ENCODE results near the gene MYO16.
"Not testable (repeated sequence)": the region's sequence is repeated elsewhere in the genome, so short reads cannot be mapped to it uniquely, and the experiment has no call there.

The MYO16 gene

GRCh38 chr13:108878732-108879131 is 249.3 kb downstream of the MYO16 start:
- H3K4me3 ChIP-seq (ENCODE audit: low read depth, low read length): no peak overlapping the region
- no peaks in the 10 kb centered on the region for H3K36me3 ChIP-seq (ENCODE audit: control insufficient read depth, insufficient read depth, low read length)
- H3K27me3 ChIP-seq (ENCODE audit: control insufficient read depth, insufficient read depth, low read length): no peaks in the 10 kb centered on the region
- no peak overlapping the region for H3K27ac ChIP-seq (ENCODE audit: low read depth, low read length)
- H3K4me1 ChIP-seq (ENCODE audit: control insufficient read depth, insufficient read depth, low read length): no peaks in the 10 kb centered on the region
- no peak overlapping the region for H3K9ac ChIP-seq (ENCODE audit: low read depth, low read length)
- H3K9me3 ChIP-seq (ENCODE audit: control insufficient read depth, insufficient read depth, low read length): no peaks in the 10 kb centered on the region

DNA sequence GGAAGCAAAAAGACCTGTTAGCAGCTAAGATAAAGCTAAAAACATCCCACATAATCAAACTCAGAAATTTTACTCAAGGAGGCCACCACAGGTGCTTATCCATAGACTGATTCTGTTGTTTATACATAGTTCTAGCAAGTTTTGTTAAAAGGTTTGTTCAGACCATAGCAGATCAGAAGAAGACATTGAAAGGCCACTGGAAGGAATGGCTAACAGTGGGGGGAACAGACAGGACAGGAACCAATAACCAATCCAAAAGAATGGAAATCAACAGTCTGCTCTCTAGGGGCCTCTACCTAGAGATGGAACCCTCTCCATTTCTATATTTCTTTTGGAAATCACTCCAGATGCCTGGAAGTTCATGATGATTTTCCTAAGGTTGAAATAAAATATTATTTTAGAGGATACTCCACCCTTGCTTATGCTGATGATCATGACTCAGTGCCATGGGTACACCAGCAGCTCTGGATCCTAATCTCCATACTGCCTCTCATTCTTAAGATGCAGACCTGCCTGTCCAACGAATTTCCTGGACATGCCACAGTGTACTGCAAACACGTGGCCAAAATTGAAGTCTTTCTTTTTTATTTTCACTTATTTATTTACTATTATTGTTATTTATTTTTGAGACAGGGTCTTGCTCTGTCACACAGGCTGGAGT is 260.0 kb downstream of the MYO16 start:
- no peaks in the 10 kb centered on the region for H3K36me3 ChIP-seq (ENCODE audit: control insufficient read depth, insufficient read depth, low read length)
- no peak overlapping the region for H3K4me3 ChIP-seq (ENCODE audit: low read depth, low read length)
- H3K9ac ChIP-seq (ENCODE audit: low read depth, low read length): no peak overlapping the region
- no peaks in the 10 kb centered on the region for H3K9me3 ChIP-seq (ENCODE audit: control insufficient read depth, insufficient read depth, low read length)
- no peaks in the 10 kb centered on the region for H3K27me3 ChIP-seq (ENCODE audit: control insufficient read depth, insufficient read depth, low read length)
- H3K27ac ChIP-seq (ENCODE audit: low read depth, low read length): no peak overlapping the region
- no peaks in the 10 kb centered on the region for H3K4me1 ChIP-seq (ENCODE audit: control insufficient read depth, insufficient read depth, low read length)

GRCh38 chr13:108895220-108895704 is 265.9 kb downstream of the MYO16 start:
- Histone ChIP-seq H3K27ac (ENCODE audit: low read depth, low read length) (no peak overlapping the region), H3K9me3 (ENCODE audit: control insufficient read depth, insufficient read depth, low read length) (peaks cover 6% of the 10 kb centered on the region; the same call in 1 of the 2 replicates), H3K4me1 (ENCODE audit: control insufficient read depth, insufficient read depth, low read length) (no peaks in the 10 kb centered on the region), H3K27me3 (ENCODE audit: control insufficient read depth, insufficient read depth, low read length) (no peaks in the 10 kb centered on the region), H3K4me3 (ENCODE audit: low read depth, low read length) (no peak overlapping the region), H3K36me3 (ENCODE audit: control insufficient read depth, insufficient read depth, low read length) (no peaks in the 10 kb centered on the region), H3K9ac (ENCODE audit: low read depth, low read length) (no peak overlapping the region)

- H3K9ac ChIP-seq (ENCODE audit: low read depth, low read length): no peak overlapping the region
- no peaks in the 10 kb centered on the region for H3K4me1 ChIP-seq (ENCODE audit: control insufficient read depth, insufficient read depth, low read length)
- no peak overlapping the region for H3K4me3 ChIP-seq (ENCODE audit: low read depth, low read length)
- no peaks in the 10 kb centered on the region for H3K27me3 ChIP-seq (ENCODE audit: control insufficient read depth, insufficient read depth, low read length)
- H3K9me3 ChIP-seq (ENCODE audit: control insufficient read depth, insufficient read depth, low read length): peaks cover 6% of the 10 kb centered on the region; the same call in 1 of the 2 replicates
- H3K27ac ChIP-seq (ENCODE audit: low read depth, low read length): no peak overlapping the region
- no peaks in the 10 kb centered on the region for H3K36me3 ChIP-seq (ENCODE audit: control insufficient read depth, insufficient read depth, low read length)
Measured at GRCh38 chr13:108897955-108898354, 268.5 kb downstream of the MYO16 start.

DNA sequence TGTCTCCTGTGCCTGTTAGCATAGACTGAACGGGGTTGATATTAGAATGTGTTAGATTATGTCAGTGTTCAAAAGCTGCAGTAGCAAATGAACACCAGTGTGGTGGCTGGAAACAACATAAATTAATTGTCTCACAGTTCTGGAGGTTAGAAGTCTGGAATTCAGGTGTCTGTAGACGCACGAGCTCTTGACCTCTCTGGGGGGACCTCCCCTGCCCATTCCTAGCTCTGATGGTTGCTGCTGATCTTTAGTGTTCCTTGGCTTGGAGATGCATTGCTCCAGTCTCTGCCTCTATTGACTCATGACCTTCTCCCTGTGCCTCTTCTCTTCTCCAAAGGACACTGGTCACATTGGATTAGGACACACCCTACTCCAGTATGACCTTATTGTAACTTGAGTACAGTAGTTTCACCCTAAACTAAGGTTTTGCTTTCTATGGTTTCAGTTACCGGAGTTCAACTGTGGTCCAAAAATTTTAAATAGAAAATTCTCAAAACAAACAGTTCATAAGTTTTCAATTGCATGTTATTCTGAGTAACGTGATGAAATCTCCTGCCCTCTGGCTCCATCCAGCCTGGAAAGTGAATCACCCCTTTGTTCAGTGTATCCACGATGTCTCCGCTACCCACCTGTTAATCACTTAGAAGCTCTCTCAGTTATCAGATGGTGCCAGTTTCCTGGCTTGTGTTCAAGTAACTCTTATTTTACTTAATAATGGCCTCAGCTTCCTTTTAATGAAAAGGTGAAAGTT is 273.2 kb downstream of the MYO16 start:
- no peaks in the 10 kb centered on the region for H3K27me3 ChIP-seq (ENCODE audit: control insufficient read depth, insufficient read depth, low read length)
- H3K4me1 ChIP-seq (ENCODE audit: control insufficient read depth, insufficient read depth, low read length): no peaks in the 10 kb centered on the region
- no peaks in the 10 kb centered on the region for H3K36me3 ChIP-seq (ENCODE audit: control insufficient read depth, insufficient read depth, low read length)
- no peak overlapping the region for H3K4me3 ChIP-seq (ENCODE audit: low read depth, low read length)
- H3K27ac ChIP-seq (ENCODE audit: low read depth, low read length): no peak overlapping the region
- no peak overlapping the region for H3K9ac ChIP-seq (ENCODE audit: low read depth, low read length)
- H3K9me3 ChIP-seq (ENCODE audit: control insufficient read depth, insufficient read depth, low read length): peaks cover 6% of the 10 kb centered on the region; the same call in 1 of the 2 replicates

- Histone ChIP-seq H3K27ac (ENCODE audit: low read depth, low read length) (no peak overlapping the region), H3K36me3 (ENCODE audit: control insufficient read depth, insufficient read depth, low read length) (no peaks in the 10 kb centered on the region), H3K9me3 (ENCODE audit: control insufficient read depth, insufficient read depth, low read length) (peaks cover 6% of the 10 kb centered on the region; the same call in 1 of the 2 replicates), H3K27me3 (ENCODE audit: control insufficient read depth, insufficient read depth, low read length) (no peaks in the 10 kb centered on the region), H3K4me3 (ENCODE audit: low read depth, low read length) (no peak overlapping the region), H3K9ac (ENCODE audit: low read depth, low read length) (no peak overlapping the region), H3K4me1 (ENCODE audit: control insufficient read depth, insufficient read depth, low read length) (no peaks in the 10 kb centered on the region)
Measured at GRCh38 chr13:108903613-108904012, 274.2 kb downstream of the MYO16 start.

GRCh38 chr13:108911807-108912206 is 282.4 kb downstream of the MYO16 start:
- Histone ChIP-seq H3K4me1 (ENCODE audit: control insufficient read depth, insufficient read depth, low read length) (peaks cover 14% of the 10 kb centered on the region), H3K9me3 (ENCODE audit: control insufficient read depth, insufficient read depth, low read length) (no peaks in the 10 kb centered on the region), H3K36me3 (ENCODE audit: control insufficient read depth, insufficient read depth, low read length) (no peaks in the 10 kb centered on the region), H3K27ac (ENCODE audit: low read depth, low read length) (no peak overlapping the region), H3K4me3 (ENCODE audit: low read depth, low read length) (no peak overlapping the region), H3K27me3 (ENCODE audit: control insufficient read depth, insufficient read depth, low read length) (no peaks in the 10 kb centered on the region), H3K9ac (ENCODE audit: low read depth, low read length) (no peak overlapping the region)

DNA sequence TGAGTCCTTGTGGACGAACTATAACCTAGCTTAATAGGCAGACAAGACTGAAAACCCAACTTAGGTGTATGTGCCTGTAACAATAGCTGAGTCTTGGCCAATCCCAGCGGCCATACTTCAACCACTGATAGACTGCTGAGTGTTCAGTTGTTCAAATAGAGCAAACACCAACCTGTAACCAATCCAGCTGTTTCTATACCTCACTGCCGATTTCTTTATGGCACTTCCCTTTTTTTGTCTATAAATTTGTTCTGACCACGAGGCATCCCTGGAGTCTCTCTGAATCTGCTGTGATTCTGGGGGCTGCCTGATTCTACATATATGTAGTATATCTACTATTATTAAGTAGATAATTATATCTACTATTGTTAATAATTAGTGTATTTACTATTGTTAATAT is 284.3 kb downstream of the MYO16 start:
- not testable (repeated sequence) for H3K36me3 ChIP-seq (ENCODE audit: control insufficient read depth, insufficient read depth, low read length); H3K27ac ChIP-seq (ENCODE audit: low read depth, low read length); H3K9ac ChIP-seq (ENCODE audit: low read depth, low read length); H3K9me3 ChIP-seq (ENCODE audit: control insufficient read depth, insufficient read depth, low read length); H3K27me3 ChIP-seq (ENCODE audit: control insufficient read depth, insufficient read depth, low read length); H3K4me3 ChIP-seq (ENCODE audit: low read depth, low read length)
- H3K4me1 ChIP-seq (ENCODE audit: control insufficient read depth, insufficient read depth, low read length): peaks cover 14% of the 10 kb centered on the region

- peaks cover 14% of the 10 kb centered on the region for H3K4me1 ChIP-seq (ENCODE audit: control insufficient read depth, insufficient read depth, low read length)
- H3K27me3 ChIP-seq (ENCODE audit: control insufficient read depth, insufficient read depth, low read length): no peaks in the 10 kb centered on the region
- no peak overlapping the region for H3K4me3 ChIP-seq (ENCODE audit: low read depth, low read length)
- H3K36me3 ChIP-seq (ENCODE audit: control insufficient read depth, insufficient read depth, low read length): no peaks in the 10 kb centered on the region
- H3K27ac ChIP-seq (ENCODE audit: low read depth, low read length): peak overlapping the region; percentile 81
- H3K9ac ChIP-seq (ENCODE audit: low read depth, low read length): peak overlapping the region; percentile 18; the same call in 1 of the 2 replicates
- H3K9me3 ChIP-seq (ENCODE audit: control insufficient read depth, insufficient read depth, low read length): no peaks in the 10 kb centered on the region
Measured at GRCh38 chr13:108915095-108915633, 285.8 kb downstream of the MYO16 start.

GRCh38 chr13:108915634-108916512 is 286.5 kb downstream of the MYO16 start:
- peak overlapping the region; percentile 81 for H3K27ac ChIP-seq (ENCODE audit: low read depth, low read length)
- H3K4me1 ChIP-seq (ENCODE audit: control insufficient read depth, insufficient read depth, low read length): peaks cover 14% of the 10 kb centered on the region
- H3K27me3 ChIP-seq (ENCODE audit: control insufficient read depth, insufficient read depth, low read length): no peaks in the 10 kb centered on the region
- H3K4me3 ChIP-seq (ENCODE audit: low read depth, low read length): no peak overlapping the region
- H3K9ac ChIP-seq (ENCODE audit: low read depth, low read length): peak overlapping the region; percentile 18; the same call in 1 of the 2 replicates
- H3K36me3 ChIP-seq (ENCODE audit: control insufficient read depth, insufficient read depth, low read length): no peaks in the 10 kb centered on the region
- no peaks in the 10 kb centered on the region for H3K9me3 ChIP-seq (ENCODE audit: control insufficient read depth, insufficient read depth, low read length)
